B cell (primary cell): Measurements from ENCODE around the gene FUCA2.

Experiments
- CTCF ChIP-seq: fragments of 200-600 bp; IDR thresholded peaks from one replicate; pipeline ENCODE4 v1.8.0; 2022; ENCODE audit warnings: antibody characterized with exemption, mild to moderate bottlenecking
- EZH2 ChIP-seq: IDR thresholded peaks from 2 replicates; pipeline ENCODE4 v1.6.1; 2012; ENCODE audit warnings: borderline replicate concordance, low read depth, mild to moderate bottlenecking, moderate library complexity, low read length; ENCODE audit not compliant: insufficient read depth, poor library complexity, severe bottlenecking

GRCh38 chr6:143515061-143515760 lies 3.7 kb upstream of the FUCA2 start:
- no peak for TF ChIP-seq CTCF
- TF ChIP-seq EZH2, result no peak
